ENCODE data around the gene LIN9.
A peak's percentile ranks its signal among the peaks of the same experiment; 100 is the strongest.

The LIN9 gene

DNA sequence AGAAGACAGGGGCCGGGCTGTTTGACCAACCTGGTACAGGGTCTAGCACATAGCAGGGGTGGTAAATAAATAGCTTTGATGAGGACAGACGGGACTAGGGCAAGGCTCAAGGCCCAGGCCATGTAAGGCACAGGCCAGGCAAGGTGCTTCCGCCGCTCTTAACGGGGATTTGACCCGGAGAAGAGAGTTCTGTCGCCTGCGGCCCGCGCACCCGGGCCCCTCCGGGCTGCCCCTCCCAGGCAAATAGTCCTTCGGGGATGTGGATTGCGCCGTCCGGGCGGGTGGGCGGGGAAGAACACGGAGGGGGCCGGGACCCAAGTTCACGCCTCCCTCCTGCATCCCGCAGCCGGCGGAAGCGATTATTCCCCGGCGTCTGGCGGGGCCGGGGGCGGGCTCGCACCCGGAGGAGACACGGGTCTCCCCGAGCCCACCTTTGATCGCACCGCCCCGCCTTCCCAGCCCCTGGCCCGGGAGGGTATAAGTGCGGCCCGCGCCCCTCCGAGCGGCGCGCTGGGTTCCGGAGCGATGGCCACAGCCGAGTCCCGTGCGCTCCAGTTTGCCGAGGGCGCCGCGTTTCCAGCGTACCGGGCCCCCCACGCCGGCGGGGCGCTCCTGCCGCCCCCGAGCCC, 85.7 kb downstream of the LIN9 start, which contains the start of gene MIXL1:
Gene MIXL1, plus strand, starts transcription at position 508 of the 629 bp plus-strand sequence. Its CDS starts 18 bp downstream, at position 526.
- peak; percentile 17 for ATAC-seq
- peak; percentile 13 for DNase-seq
- no peaks in the 10 kb centered on the region for H3K9me3 Mint-ChIP-seq
- peak within 1 kb of the TSS; percentile 68 for H3K4me3 Mint-ChIP-seq
- peaks cover 14% of the 10 kb centered on the region for H3K4me1 Mint-ChIP-seq
- no peak within 1 kb of the TSS for H3K27ac Mint-ChIP-seq
- H3K36me3 Mint-ChIP-seq (ENCODE audit: low read depth), result no peaks in the 10 kb centered on the region
- H3K27me3 Mint-ChIP-seq, result peaks cover 33% of the 10 kb centered on the region

DNA sequence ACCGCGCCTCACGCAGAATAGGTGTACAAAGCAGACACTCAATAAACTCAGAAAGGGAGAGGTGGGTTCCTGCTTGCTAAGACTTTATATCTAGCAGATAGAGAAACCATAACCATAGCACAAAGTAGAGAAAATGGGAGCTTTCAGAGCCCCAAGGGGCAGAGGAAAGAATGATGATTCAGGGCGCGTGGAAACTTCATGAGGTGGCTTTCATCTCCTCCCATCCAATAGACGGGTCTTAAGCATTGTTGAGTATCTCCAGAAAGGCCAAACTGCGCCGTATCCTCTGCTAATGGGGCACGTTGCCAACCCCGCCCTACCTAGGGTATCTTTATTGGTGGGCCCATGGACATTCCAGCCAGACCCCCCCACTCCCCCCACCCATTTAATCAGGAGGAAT, 86.3 kb downstream of the LIN9 start:
- H3K4me1 Mint-ChIP-seq, result peaks cover 14% of the 10 kb centered on the region
- no peak overlapping the region for H3K27ac Mint-ChIP-seq
- H3K9me3 Mint-ChIP-seq, result no peaks in the 10 kb centered on the region
- no peaks in the 10 kb centered on the region for H3K36me3 Mint-ChIP-seq (ENCODE audit: low read depth)
- peak; percentile 84 for ATAC-seq
- peak; percentile 22 for DNase-seq
- peaks cover 33% of the 10 kb centered on the region for H3K27me3 Mint-ChIP-seq
- peak overlapping the region; percentile 26 for H3K4me3 Mint-ChIP-seq

DNA sequence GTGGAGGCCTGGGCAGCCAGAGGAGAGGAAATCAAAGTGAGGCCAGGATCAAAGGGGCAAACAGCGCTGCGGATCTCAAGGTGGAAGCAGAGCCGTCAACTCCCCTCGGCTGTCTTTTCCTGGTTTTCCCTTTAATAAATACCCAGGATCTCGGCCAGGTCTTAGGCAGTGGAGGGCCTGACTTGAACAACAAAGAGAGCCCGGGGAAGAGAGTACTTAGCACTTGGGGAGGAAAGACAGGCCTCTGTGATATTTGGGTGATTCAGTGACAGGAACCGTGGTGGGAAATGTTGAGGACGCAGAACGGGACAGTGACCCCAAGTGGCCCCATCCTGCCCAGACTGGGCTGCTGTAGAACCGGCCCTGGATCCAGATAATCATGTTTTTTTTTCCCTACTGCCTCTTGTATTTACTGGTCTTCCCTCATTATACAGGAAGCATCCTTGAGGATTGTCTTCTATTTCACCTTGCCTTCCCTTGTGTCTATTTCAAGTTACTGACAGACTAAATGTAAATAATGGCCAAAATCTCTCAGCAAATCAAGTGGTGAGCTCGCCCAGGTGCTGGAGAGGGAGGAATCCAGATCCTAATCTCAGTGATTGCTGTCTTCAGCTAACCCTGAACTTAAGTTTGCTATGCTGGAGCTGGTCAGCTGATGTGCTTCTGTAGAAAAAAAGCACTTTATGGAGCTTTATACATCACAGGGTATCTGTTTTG, 88.3 kb downstream of the LIN9 start:
- ATAC-seq, result no peak
- Mint-ChIP-seq H3K27me3 (peaks cover 27% of the 10 kb centered on the region), H3K4me1 (peaks cover 14% of the 10 kb centered on the region), H3K36me3 (ENCODE audit: low read depth) (no peaks in the 10 kb centered on the region), H3K4me3 (no peak overlapping the region), H3K27ac (no peak overlapping the region), H3K9me3 (no peaks in the 10 kb centered on the region)
- no peak for DNase-seq

DNA sequence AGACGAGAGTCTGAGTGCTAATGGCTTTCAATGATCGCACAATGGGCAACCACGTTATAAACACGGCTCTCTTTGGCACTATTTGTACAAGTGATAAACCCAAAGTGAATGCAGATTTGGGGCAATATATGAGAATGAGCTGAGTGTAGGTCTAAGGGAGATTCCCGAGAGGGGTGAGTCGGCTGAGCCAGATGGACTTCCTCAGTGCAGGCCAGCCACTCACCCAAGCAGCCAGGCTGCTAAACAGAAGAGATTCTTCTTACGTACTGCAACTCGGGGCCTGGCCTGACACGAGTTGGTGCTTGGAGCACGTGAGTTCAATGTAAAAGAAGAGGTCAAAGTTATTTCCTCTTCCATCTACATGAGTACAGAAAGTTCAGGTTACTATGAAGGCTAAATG, 91.7 kb downstream of the LIN9 start:
- no peaks in the 10 kb centered on the region for H3K36me3 Mint-ChIP-seq (ENCODE audit: low read depth)
- no peak overlapping the region for H3K27ac Mint-ChIP-seq
- peaks cover 4% of the 10 kb centered on the region for H3K4me1 Mint-ChIP-seq
- H3K27me3 Mint-ChIP-seq, result peaks cover 11% of the 10 kb centered on the region
- H3K9me3 Mint-ChIP-seq, result no peaks in the 10 kb centered on the region
- no peak overlapping the region for H3K4me3 Mint-ChIP-seq
- ATAC-seq, result no peak
- no peak for DNase-seq

DNA sequence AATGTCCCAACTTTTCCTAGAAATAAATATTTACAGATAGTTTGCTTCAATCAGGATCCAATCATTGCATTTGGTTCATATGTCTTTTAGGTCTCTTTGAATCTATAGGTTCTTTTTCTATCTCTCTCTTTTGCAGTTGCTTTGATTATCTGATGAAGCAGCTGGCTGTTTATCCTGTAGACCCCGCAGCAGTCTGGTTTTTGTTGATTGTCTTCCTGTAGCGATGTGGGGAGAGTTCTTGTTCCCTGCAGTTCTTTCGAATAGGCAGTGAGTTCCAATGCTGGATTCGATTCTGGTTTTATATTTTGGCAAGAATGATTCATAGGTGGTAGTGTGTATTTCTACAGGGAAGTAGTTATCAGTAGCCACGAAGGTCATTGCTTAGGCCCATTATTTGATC, 92.9 kb downstream of the LIN9 start:
- no peaks in the 10 kb centered on the region for H3K4me1 Mint-ChIP-seq
- H3K4me3 Mint-ChIP-seq, result no peak overlapping the region
- ATAC-seq (no peak), DNase-seq (no peak)
- H3K9me3 Mint-ChIP-seq, result no peaks in the 10 kb centered on the region
- H3K27ac Mint-ChIP-seq, result no peak overlapping the region
- peaks cover 5% of the 10 kb centered on the region for H3K27me3 Mint-ChIP-seq
- H3K36me3 Mint-ChIP-seq (ENCODE audit: low read depth), result no peaks in the 10 kb centered on the region

DNA sequence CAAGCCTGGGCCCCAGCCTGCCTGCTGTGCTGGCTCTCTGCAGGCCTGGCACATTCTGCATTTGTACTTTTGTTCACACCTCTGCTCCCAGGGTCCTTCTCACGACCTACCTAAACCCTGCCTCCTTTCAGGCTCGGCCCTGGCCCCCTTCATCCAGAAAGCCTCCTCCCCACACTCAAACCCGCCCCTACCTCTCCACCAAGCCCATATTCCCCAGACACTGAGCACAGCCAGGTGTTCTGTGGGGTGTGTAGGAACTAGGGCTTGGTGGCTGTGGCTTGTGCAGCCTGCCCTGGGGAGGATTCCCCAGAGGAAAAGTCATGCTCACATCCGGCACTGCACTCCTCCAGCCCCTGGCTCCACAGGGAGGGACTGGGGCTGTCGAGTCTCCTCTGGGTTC, 93.7 kb downstream of the LIN9 start:
- DNase-seq, result no peak
- Mint-ChIP-seq H3K27ac (no peak overlapping the region), H3K4me1 (no peaks in the 10 kb centered on the region), H3K9me3 (no peaks in the 10 kb centered on the region), H3K4me3 (no peak overlapping the region), H3K36me3 (ENCODE audit: low read depth) (no peaks in the 10 kb centered on the region), H3K27me3 (peaks cover 4% of the 10 kb centered on the region)
- no peak for ATAC-seq

DNA sequence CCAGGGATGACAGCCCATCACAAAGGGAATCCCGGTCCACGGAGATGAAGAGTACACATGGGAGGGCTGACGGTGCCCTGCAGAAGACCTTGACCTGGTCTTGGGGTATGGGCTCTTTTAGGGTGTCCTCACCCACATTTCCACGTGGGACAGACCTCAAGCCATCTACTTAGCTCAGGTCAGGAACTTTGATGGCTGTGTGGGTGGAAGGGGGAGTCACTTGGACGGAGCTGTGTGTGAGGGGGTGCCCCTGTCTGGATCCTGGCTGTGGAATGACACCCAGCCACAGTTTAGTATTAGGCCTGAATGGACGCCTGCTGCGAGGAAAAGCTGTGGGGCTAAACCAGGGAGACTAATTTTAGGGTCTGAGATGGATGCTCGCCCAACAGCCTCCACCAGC, 96.4 kb downstream of the LIN9 start:
- ATAC-seq (no peak), DNase-seq (no peak)
- Mint-ChIP-seq H3K27me3 (no peaks in the 10 kb centered on the region), H3K9me3 (no peaks in the 10 kb centered on the region), H3K27ac (no peak overlapping the region), H3K36me3 (ENCODE audit: low read depth) (no peaks in the 10 kb centered on the region), H3K4me3 (no peak overlapping the region), H3K4me1 (no peaks in the 10 kb centered on the region)

DNA sequence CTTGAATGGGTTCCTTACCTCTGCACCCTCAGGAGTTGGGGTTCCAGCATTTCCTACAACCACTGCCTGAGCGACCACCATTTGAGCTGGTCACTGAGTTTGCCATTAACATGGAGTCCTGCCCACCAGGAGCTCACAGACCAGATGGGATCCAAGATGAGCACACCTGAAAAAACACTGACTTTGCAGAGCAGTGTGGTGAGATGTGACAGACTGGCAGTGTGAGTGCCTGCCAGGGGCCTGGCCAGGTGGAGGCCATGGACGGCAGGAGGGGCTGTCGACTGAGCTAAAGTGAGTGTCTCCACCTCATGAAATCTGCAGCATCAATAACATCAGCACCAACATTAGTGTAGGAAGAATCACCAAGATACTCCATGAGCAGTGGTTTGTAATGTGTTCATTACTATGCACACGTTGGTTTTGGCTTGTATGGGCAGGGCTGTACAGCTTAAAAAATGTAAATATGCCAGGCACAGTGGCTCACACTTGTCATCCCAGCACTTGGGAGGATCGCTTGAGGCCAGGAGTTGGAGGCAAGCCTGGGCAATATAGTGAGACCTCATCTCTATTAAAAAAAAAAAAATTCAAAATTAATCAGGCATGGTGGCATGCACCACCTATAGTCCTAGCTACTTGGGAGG, 97.7 kb downstream of the LIN9 start:
- no peak for DNase-seq
- Mint-ChIP-seq H3K27ac (no peak overlapping the region), H3K4me1 (no peaks in the 10 kb centered on the region), H3K36me3 (ENCODE audit: low read depth) (no peaks in the 10 kb centered on the region), H3K27me3 (no peaks in the 10 kb centered on the region), H3K9me3 (no peaks in the 10 kb centered on the region), H3K4me3 (no peak overlapping the region)
- no peak for ATAC-seq

DNA sequence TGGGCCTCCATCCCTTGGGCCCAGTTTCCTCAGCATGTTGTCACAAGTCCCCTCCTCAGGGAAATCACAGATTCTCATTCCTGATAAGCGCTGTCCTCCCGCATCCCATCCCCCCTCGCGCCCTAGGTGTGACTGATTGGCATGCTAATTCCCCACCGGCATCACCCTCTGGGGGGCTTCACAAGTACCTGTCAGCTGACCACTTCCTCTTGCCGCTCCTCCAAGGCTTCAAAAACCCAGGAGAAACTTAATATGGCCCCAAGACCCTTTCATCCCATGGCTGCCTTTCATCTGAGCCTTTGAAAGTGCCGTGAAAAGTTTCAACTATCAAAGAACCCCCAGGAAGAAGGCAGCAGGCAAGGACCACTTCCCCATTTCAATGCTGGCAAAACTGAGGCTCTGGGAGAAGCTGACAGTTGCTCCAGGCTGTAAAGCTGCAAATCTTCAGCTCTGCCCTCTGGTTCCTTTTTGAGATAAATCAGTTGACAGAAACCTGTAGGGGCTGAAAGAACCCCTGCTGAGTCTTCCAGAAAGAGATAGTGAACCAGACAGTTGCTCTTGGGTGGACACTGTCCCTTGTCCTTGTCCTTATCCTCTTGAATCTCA, 98.3 kb downstream of the LIN9 start:
- H3K9me3 Mint-ChIP-seq, result no peaks in the 10 kb centered on the region
- H3K36me3 Mint-ChIP-seq (ENCODE audit: low read depth), result no peaks in the 10 kb centered on the region
- H3K4me3 Mint-ChIP-seq, result no peak overlapping the region
- no peak for DNase-seq
- no peaks in the 10 kb centered on the region for H3K4me1 Mint-ChIP-seq
- no peaks in the 10 kb centered on the region for H3K27me3 Mint-ChIP-seq
- H3K27ac Mint-ChIP-seq, result no peak overlapping the region
- ATAC-seq, result no peak

DNA sequence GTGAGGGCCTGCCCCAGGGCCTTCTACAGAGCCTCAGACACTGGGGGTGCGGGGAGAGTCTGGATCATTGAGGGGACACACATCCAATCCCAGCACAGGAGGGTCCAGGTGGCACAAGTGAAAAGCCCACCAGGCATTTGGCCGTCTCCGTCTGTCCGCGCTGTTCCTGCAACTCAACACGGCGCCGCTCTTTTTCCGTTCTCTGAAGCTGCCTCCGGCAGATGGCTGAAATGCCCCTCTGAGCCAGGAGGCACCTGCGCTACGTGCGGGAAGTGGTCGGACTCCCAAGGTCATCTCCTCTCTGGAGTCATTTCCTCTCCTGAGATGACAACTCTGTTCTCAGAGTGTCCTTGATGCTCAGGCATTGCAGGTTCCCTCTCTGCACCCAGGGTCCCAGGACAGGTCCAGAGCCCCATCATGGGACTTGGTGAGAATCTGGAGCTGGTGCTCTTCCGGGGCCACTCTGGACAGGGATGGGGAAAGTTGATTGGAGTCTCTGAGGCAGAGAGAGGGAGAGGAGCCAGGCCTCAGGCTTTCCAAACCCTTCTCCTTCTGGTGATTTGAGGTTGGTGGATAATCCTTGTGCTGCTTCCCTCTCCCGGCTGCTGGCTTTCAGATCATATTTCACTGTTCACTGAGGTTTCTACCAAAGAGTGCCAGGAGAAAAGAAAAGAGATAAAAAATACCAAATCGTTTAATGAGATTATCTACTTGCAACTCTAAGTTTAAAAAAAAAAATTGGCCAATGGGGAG, 99.5 kb downstream of the LIN9 start:
- Mint-ChIP-seq H3K4me3 (no peak overlapping the region), H3K27me3 (no peaks in the 10 kb centered on the region), H3K9me3 (no peaks in the 10 kb centered on the region), H3K27ac (no peak overlapping the region), H3K4me1 (no peaks in the 10 kb centered on the region), H3K36me3 (ENCODE audit: low read depth) (no peaks in the 10 kb centered on the region)
- no peak for DNase-seq
- ATAC-seq, result no peak

DNA sequence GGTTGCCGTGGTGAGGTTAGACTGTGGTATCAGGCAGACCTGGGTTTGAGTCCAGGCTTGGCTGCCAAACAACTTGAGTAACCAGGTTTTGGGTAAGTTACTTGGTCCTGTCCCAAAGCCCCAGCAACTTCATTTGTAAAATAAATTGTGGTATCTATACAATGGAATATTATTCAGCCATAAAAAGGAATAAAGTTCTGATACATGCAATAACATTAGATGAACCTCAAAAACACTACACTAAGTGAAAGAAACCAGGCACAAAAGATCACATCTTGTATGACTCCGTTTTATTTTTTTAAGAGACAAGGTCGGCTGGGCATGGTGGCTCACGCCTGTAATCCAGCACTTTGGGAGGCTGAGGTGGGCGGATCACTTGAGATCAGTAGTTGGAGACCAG, 101.9 kb downstream of the LIN9 start:
- Mint-ChIP-seq H3K27ac (no peak overlapping the region), H3K36me3 (ENCODE audit: low read depth) (no peaks in the 10 kb centered on the region), H3K9me3 (no peaks in the 10 kb centered on the region), H3K4me3 (no peak overlapping the region), H3K27me3 (peaks cover 2% of the 10 kb centered on the region), H3K4me1 (no peaks in the 10 kb centered on the region)
- DNase-seq, result no peak
- ATAC-seq, result no peak

DNA sequence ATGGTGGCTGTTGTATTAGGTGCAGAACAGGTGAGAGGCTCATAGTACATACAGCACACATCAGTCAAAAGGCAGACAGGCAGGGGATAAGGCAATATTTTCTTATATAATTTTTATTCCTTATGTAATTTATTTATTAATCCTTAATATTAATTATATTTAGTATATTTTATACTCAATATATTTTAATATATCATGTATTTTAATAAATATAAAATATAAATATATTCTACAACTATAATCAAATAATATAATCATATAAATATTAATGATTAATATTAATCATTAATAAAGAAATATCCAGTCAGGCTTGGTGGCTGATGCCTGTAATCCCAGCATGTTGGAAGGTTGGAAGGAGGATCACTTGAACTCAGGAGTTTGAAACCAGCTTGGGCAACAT, 104.8 kb downstream of the LIN9 start:
- no peak for DNase-seq
- Mint-ChIP-seq H3K9me3 (no peaks in the 10 kb centered on the region), H3K27me3 (peaks cover 8% of the 10 kb centered on the region), H3K4me1 (no peaks in the 10 kb centered on the region), H3K36me3 (ENCODE audit: low read depth) (no peaks in the 10 kb centered on the region), H3K4me3 (no peak overlapping the region), H3K27ac (no peak overlapping the region)
- no peak for ATAC-seq

DNA sequence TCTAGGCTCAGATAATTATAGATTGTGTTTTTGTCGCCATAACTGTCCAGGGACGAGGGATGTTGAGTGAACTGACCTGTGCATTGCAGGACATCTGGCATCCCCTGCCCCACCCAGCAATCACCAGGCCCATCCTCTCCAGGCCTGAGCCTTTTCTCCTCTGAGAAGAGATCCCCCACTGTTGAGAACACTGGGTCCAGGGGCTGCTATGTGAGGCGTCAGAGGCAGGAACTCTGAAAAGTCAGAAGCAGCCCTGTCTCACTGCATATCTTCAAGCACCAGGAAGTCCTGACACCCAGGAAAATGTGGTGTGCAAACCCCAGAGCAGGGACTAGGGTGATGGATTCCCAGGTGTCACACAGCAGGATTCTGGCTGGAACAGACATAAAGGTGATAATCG, 105.3 kb downstream of the LIN9 start:
- no peak overlapping the region for H3K4me3 Mint-ChIP-seq
- DNase-seq (no peak), ATAC-seq (no peak)
- no peaks in the 10 kb centered on the region for H3K9me3 Mint-ChIP-seq
- no peak overlapping the region for H3K27ac Mint-ChIP-seq
- peaks cover 8% of the 10 kb centered on the region for H3K27me3 Mint-ChIP-seq
- no peaks in the 10 kb centered on the region for H3K4me1 Mint-ChIP-seq
- H3K36me3 Mint-ChIP-seq (ENCODE audit: low read depth), result no peaks in the 10 kb centered on the region

DNA sequence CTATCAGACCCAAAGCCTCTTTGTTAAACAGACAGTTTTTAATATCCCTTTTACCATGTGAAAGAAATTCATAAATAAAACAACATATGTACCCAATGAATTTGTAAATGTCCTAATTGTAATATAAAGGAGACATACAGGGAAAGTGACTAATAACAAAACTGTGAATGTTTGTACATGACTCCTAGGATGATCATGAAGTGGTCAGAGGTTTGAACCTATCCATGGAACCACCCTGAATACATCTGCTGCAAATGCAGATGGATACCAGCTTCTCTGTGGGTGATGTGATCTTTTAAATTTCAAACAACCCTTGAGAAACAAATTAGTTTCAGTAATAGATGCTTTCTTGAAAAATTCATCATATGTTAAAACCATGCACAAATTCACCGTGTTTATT, 105.7 kb downstream of the LIN9 start:
- no peaks in the 10 kb centered on the region for H3K4me1 Mint-ChIP-seq
- H3K27me3 Mint-ChIP-seq, result peaks cover 8% of the 10 kb centered on the region
- ATAC-seq, result no peak
- no peak overlapping the region for H3K4me3 Mint-ChIP-seq
- no peaks in the 10 kb centered on the region for H3K36me3 Mint-ChIP-seq (ENCODE audit: low read depth)
- no peaks in the 10 kb centered on the region for H3K9me3 Mint-ChIP-seq
- no peak for DNase-seq
- no peak overlapping the region for H3K27ac Mint-ChIP-seq
